GM18520 (cell line): ENCODE measurements around the gene TFDP3.

Source experiments
- ATAC-seq: cut with Tn5 transposase; IDR thresholded peaks from one replicate; pipeline ENCODE4 v1.9.1; 2021; ENCODE audit not compliant: unreplicated experiment

Gene TFDP3

GRCh38 chrX:133188631-133189030 is 29.5 kb downstream of the TFDP3 start:
- no peak for ATAC-seq

- ATAC-seq = no peak
Observed at GRCh38 chrX:133185938-133186337, 32.2 kb downstream of the TFDP3 start.

GRCh38 chrX:133185119-133185518 is 33.0 kb downstream of the TFDP3 start:
- no peak for ATAC-seq

- no peak for ATAC-seq
Observed at GRCh38 chrX:133183806-133184205, 34.3 kb downstream of the TFDP3 start.

GRCh38 chrX:133179500-133179899 is 38.7 kb downstream of the TFDP3 start:
- ATAC-seq = no peak

- ATAC-seq = no peak
Observed at GRCh38 chrX:133177202-133177601, 41.0 kb downstream of the TFDP3 start.

GRCh38 chrX:133175605-133176004 is 42.5 kb downstream of the TFDP3 start:
- no peak for ATAC-seq

- ATAC-seq = no peak
Observed at GRCh38 chrX:133175162-133175561, 43.0 kb downstream of the TFDP3 start.

- ATAC-seq = peak; percentile 52
Observed at GRCh38 chrX:133171962-133172708, 46.0 kb downstream of the TFDP3 start.
